Pancreas (tissue), 10 donors: ENCODE data around the gene GRIN2A. TPM values are rescaled to one million over a fixed set of nuclear protein-coding genes. Genes with fewer than 3 reads are reported as not detected.

ENCODE experiments used
- ATAC-seq, 4 donors: fragments of 200-7000 bp; cut with Tn5 transposase; one replicate each; pipeline versions ENCODE4 v1.8.0 to v1.9.1; 2020; ENCODE audit warnings: mild to moderate bottlenecking in 4 of 4, moderate library complexity in 4 of 4
- DNase-seq, 6 donors: peaks; one replicate each; pipeline ENCODE4 v3.0.0-alpha.2; 2020
- FAIRE-seq: peaks from 2 replicates; lab custom pipeline; 2012; peaks lifted over from hg19 to GRCh38; lab: Jason Lieb, UNC
- H3K27ac ChIP-seq, 4 donors: fragments of 200-600 bp; sonication (generic); 1 replicate in 3 of 4; 2 replicates in 1 of 4; pipeline versions ENCODE4 v1.5.0 to v1.8.0; 2020
- H3K27me3 ChIP-seq, 4 donors: fragments of 200-600 bp; one replicate each; pipeline ENCODE4 v1.8.0; 2021
- H3K36me3 ChIP-seq, 3 donors: fragments of 200-600 bp; sonication (generic) in 1 of 3; one replicate each; pipeline versions ENCODE4 v1.5.0 to v1.8.0; 2020 to 2021
- H3K4me1 ChIP-seq, 3 donors: fragments of 200-600 bp; one replicate each; pipeline ENCODE4 v1.8.0; 2021
- H3K4me3 ChIP-seq, 4 donors: fragments of 200-600 bp; sonication (generic) in 2 of 4; one replicate each; pipeline versions ENCODE4 v1.5.0 to v1.8.0; 2020 to 2021
- H3K9me3 ChIP-seq, 4 donors: fragments of 200-600 bp; one replicate each; pipeline ENCODE4 v1.8.0; 2021
- WGBS, 2 donors: extraction: QIAGEN DNeasy Blood & Tissue Kit; methylation state at CpG; one replicate each; pipeline ENCODE4 v1.1.7; 2013; 5-methylcytosine and 5-hydroxymethylcytosine counted together
- intact Hi-C, 3 donors: fragments of 100-400 bp; cut with DNase I; formaldehyde crosslinking; loops; one replicate each; pipeline versions ENCODE4 v1.11.1 to v1.14.2; 2022
- polyA plus RNA-seq, 2 donors: library from polyadenylated mRNA; stranded (reverse); fragments of 200-250 nt; gene quantifications; one replicate each; pipeline ENCODE4 v1.2.3, GENCODE V29; 2013
- total RNA-seq, 6 donors: library from RNA; stranded (reverse); fragmentation: NEBNext Ultra II Directional in 4 of 6; extraction: Animal tissue kit (Norgen Biotek cat#: 25700) in 4 of 6; gene quantifications; one replicate each; pipeline versions ENCODE4 v1.2.1 to v1.2.4, GENCODE V29; 2021 to 2023
- TF ChIP-seq, protein P1 (sequence below), 4 donors: fragments of 200-600 bp; sonication (generic) in 3 of 4; IDR thresholded peaks; one replicate each; pipeline versions ENCODE4 v1.5.0 to v1.8.0; 2021; ENCODE audit warnings: antibody characterized with exemption in 4 of 4
- donor health status: healthy with polysubstance abuse.
- donor health status: DM: no; HTN: no; CAD: no; lungs with moderate emphysema.
- donor health status: DM: no; HTN: no; CAD: no.
- donor health status: control.
- donor health status: control.
- donor health status: Bipolar disorder and iron deficiency.
- donor health status: DM: yes; HTN: yes; CAD: no.
- donor health status: DM: no; HTN: no; CAD: no.
- donor health status: DM: no; HTN: no; CAD: no.
- donor health status: DM: yes; HTN: yes; CAD: no.

The GRIN2A gene
- total and polyA plus RNA-seq, 8 donors = 0.09 to 2.2 (median 0.32) TPM

GRCh38 chr16:10189861-10190390 lies 7.7 kb upstream of the GRIN2A start:
- no peak for FAIRE-seq
- no peaks in the 10 kb centered on the region for H3K27me3 ChIP-seq
- H3K36me3 ChIP-seq = no peaks in the 10 kb centered on the region
- no peaks in the 10 kb centered on the region for H3K4me1 ChIP-seq
- H3K27ac ChIP-seq = no peak overlapping the region
- no peaks in the 10 kb centered on the region for H3K9me3 ChIP-seq
- no peak overlapping the region for H3K4me3 ChIP-seq
- TF ChIP-seq, protein P1, sequence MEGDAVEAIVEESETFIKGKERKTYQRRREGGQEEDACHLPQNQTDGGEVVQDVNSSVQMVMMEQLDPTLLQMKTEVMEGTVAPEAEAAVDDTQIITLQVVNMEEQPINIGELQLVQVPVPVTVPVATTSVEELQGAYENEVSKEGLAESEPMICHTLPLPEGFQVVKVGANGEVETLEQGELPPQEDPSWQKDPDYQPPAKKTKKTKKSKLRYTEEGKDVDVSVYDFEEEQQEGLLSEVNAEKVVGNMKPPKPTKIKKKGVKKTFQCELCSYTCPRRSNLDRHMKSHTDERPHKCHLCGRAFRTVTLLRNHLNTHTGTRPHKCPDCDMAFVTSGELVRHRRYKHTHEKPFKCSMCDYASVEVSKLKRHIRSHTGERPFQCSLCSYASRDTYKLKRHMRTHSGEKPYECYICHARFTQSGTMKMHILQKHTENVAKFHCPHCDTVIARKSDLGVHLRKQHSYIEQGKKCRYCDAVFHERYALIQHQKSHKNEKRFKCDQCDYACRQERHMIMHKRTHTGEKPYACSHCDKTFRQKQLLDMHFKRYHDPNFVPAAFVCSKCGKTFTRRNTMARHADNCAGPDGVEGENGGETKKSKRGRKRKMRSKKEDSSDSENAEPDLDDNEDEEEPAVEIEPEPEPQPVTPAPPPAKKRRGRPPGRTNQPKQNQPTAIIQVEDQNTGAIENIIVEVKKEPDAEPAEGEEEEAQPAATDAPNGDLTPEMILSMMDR (IDR thresholded peaks at IDR 0.05) = no peak
- WGBS, 2 donors = 66 to 68% methylated on average over 9 of the region's 9 CpGs
- ATAC-seq = no peak
- peak in 1 of 6 donors; percentile 48 for DNase-seq
- intact Hi-C loops = loop anchor here in 1 of 3 donors (10.0 kb wide), 1 partner anchor 1025 kb away; no protein-coding TSS in a partner anchor

GRCh38 chr16:10188236-10188635 lies 6.0 kb upstream of the GRIN2A start:
- no peak overlapping the region for H3K4me3 ChIP-seq
- no peaks in the 10 kb centered on the region for H3K9me3 ChIP-seq
- peaks cover 0 to 6% (median 0%) of the 10 kb centered on the region in 4 donors for H3K27me3 ChIP-seq
- intact Hi-C loops = no loop called here
- TF ChIP-seq, protein P1 (IDR thresholded peaks at IDR 0.05) = no peak
- ATAC-seq (no peak), DNase-seq (no peak), FAIRE-seq (no peak)
- H3K27ac ChIP-seq = no peak overlapping the region
- H3K4me1 ChIP-seq = no peaks in the 10 kb centered on the region
- 31 to 32% methylated on average over 3 of the region's 3 CpGs for WGBS, 2 donors
- no peaks in the 10 kb centered on the region for H3K36me3 ChIP-seq

DNA sequence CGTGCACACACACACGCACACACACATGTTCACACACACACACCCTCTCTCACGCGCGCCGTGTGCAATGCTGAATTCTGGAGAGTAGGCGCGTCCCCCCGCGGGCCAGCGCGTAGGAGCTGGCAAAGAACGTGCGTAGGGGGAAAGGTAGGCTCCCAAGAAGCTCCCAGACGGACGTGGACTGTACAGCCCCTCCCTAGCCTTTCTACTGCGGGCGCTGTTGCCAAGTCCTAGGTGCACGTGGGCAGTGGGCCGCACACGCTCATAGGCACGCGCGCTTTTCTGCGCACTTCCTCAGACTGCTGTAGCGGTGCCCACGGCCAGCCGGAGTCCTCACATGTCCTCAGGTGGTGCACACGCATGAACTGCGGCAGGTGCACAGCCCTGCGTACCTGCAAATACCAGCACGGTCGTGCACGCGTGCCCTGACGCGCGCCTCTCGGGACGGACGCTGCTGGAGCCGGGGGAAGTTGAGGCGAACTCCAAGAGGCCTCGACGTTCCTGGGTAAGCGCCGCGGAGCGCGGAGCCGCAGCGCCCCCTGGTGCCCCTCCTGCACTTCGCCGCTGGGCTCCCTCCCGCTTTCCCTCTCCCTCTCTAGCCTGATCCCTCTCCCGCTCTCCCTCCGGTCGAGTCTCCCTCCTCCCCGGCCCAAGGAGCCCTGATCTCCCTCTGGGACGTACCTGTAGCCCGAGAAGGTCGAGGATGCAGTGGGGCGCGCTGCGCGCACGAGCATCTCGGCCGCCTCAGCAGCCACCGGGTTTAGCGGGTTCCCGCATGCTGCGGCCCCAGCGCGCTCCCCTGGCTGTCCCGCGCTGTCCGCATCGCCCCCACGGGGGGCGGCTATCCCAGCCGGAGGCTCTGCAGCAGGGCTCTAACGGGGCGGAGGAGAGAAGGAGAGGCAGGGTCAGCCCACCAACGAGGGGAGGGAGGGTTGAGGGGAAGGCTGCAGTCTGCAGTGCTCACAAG lies 749 bp downstream of the GRIN2A start:
- TF ChIP-seq, protein P1 (IDR thresholded peaks at IDR 0.05) = peak; percentile 89 to 91 (median 90)
- intact Hi-C loops = loop anchor here in 1 of 3 donors (5.0 kb wide), 2 partner anchors 924 to 1024 kb away; no protein-coding TSS in a partner anchor
- FAIRE-seq = no peak
- 2% methylated on average over 69 to 85 of the region's 85 CpGs for WGBS, 2 donors
- H3K27ac ChIP-seq = no peak overlapping the region
- no peaks in the 10 kb centered on the region for H3K36me3 ChIP-seq
- peak; percentile 95 to 97 (median 96) for ATAC-seq
- peaks cover 0 to 25% (median 2%) of the 10 kb centered on the region in 4 donors for H3K27me3 ChIP-seq
- peak overlapping the region in 2 of 4 donors; percentile 10 to 38 for H3K4me3 ChIP-seq
- no peaks in the 10 kb centered on the region for H3K4me1 ChIP-seq
- H3K9me3 ChIP-seq = no peaks in the 10 kb centered on the region
- peak; percentile 50 to 91 (median 70) for DNase-seq

DNA sequence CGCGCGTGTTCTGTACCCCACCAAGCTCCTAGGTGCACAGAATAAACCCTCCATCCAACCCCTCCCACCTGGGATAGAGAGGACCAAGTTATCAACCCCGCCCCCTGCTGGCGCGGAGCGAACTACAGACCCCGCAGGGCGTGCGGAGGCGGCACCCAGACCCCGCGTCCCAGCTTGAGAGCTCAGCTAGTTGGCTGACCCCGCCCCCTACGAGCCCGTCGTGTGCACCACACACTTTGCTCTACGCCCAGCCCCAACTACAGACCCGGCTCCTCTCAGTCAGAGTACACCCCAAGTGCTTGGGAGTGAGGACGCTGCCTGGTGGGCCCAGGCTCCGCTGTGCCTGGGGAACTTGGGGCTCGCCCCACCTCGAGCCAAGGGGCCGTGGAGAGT lies 1.5 kb downstream of the GRIN2A start:
- FAIRE-seq = no peak
- 3 to 8% methylated on average over 23 to 24 of the region's 24 CpGs for WGBS, 2 donors
- H3K36me3 ChIP-seq = no peaks in the 10 kb centered on the region
- TF ChIP-seq, protein P1 (IDR thresholded peaks at IDR 0.05) = peak in 1 of 4 donors; percentile 16
- H3K9me3 ChIP-seq = no peaks in the 10 kb centered on the region
- peaks cover 0 to 25% (median 2%) of the 10 kb centered on the region in 4 donors for H3K27me3 ChIP-seq
- H3K27ac ChIP-seq = no peak overlapping the region
- intact Hi-C loops = loop anchor here in 1 of 3 donors (5.0 kb wide), 2 partner anchors 923 to 1023 kb away; no protein-coding TSS in a partner anchor
- H3K4me3 ChIP-seq = no peak overlapping the region
- peak; percentile 38 to 61 (median 50) for ATAC-seq
- H3K4me1 ChIP-seq = no peaks in the 10 kb centered on the region
- peak; percentile 8 to 79 (median 34) for DNase-seq
